H1 (cell line): ENCODE data around the gene ZNF316.

Experiments used
- EZH2 ChIP-seq: fragments of 200-600 bp; sonication (generic); IDR thresholded peaks from 2 replicates; pipeline ENCODE4 v1.7.1; 2012; ENCODE audit warnings: low read depth, mild to moderate bottlenecking, moderate library complexity, low read length, inconsistent platforms; ENCODE audit not compliant: severe bottlenecking
- POLR2A ChIP-seq, 2 experiments: IDR thresholded peaks; 1 replicate in 1 of 2; 2 replicates in 1 of 2; pipeline ENCODE4 v1.6.1; 2011; ENCODE audit warnings: low read depth in 2 of 2, low read length in 2 of 2, mild to moderate bottlenecking in 2 of 2; ENCODE audit errors: control extremely low read depth in 1 of 2

GRCh38 chr7:6622134-6622710 lies 14.9 kb upstream of the ZNF316 start:
- no peak for TF ChIP-seq EZH2
- TF ChIP-seq POLR2A (IDR thresholded peaks at IDR 0.05; ENCODE audit: control extremely low read depth in 1 of 2, low read depth in 2 of 2, low read length in 2 of 2), result no peak
